ENCODE data around the gene CIZ1.
A peak's percentile ranks its signal among the peaks of the same experiment; 100 is the strongest.

Gene CIZ1

GRCh38 chr9:128159522-128159783, 31.9 kb downstream of the CIZ1 start:
- Histone ChIP-seq H3K27me3 (ENCODE audit: insufficient read depth, poor library complexity, severe bottlenecking) (no peaks in the 10 kb centered on the region), H3K36me3 (ENCODE audit: low read depth) (peaks cover 16% of the 10 kb centered on the region), H3K4me3 (ENCODE audit: severe bottlenecking) (peak overlapping the region; percentile 89), H3K9me3 (ENCODE audit: severe bottlenecking) (no peaks in the 10 kb centered on the region), H3K27ac (ENCODE audit: poor library complexity, severe bottlenecking) (peak overlapping the region; percentile 26), H3K4me1 (ENCODE audit: insufficient read depth, poor library complexity, severe bottlenecking) (no peaks in the 10 kb centered on the region)
- no peak for DNase-seq (ENCODE audit: low spot score)
- no peak for ATAC-seq (ENCODE audit: low read depth)
- no peak for TF ChIP-seq CTCF (IDR thresholded peaks at IDR 0.05; ENCODE audit: poor library complexity, severe bottlenecking)

GRCh38 chr9:128155736-128156500, 35.5 kb downstream of the CIZ1 start:
- no peak overlapping the region for H3K27ac ChIP-seq (ENCODE audit: poor library complexity, severe bottlenecking)
- no peaks in the 10 kb centered on the region for H3K4me1 ChIP-seq (ENCODE audit: insufficient read depth, poor library complexity, severe bottlenecking)
- TF ChIP-seq CTCF (IDR thresholded peaks at IDR 0.05; ENCODE audit: poor library complexity, severe bottlenecking) = no peak
- H3K9me3 ChIP-seq (ENCODE audit: severe bottlenecking) = no peaks in the 10 kb centered on the region
- H3K4me3 ChIP-seq (ENCODE audit: severe bottlenecking) = no peak overlapping the region
- DNase-seq (ENCODE audit: low spot score) (no peak), ATAC-seq (ENCODE audit: low read depth) (no peak)
- no peaks in the 10 kb centered on the region for H3K36me3 ChIP-seq (ENCODE audit: low read depth)
- H3K27me3 ChIP-seq (ENCODE audit: insufficient read depth, poor library complexity, severe bottlenecking) = no peaks in the 10 kb centered on the region

GRCh38 chr9:128153947-128154695, 37.3 kb downstream of the CIZ1 start:
- H3K27me3 ChIP-seq (ENCODE audit: insufficient read depth, poor library complexity, severe bottlenecking) = no peaks in the 10 kb centered on the region
- no peak overlapping the region for H3K27ac ChIP-seq (ENCODE audit: poor library complexity, severe bottlenecking)
- ATAC-seq (ENCODE audit: low read depth) (no peak), DNase-seq (ENCODE audit: low spot score) (no peak)
- TF ChIP-seq CTCF (IDR thresholded peaks at IDR 0.05; ENCODE audit: poor library complexity, severe bottlenecking) = no peak
- H3K36me3 ChIP-seq (ENCODE audit: low read depth) = no peaks in the 10 kb centered on the region
- no peak overlapping the region for H3K4me3 ChIP-seq (ENCODE audit: severe bottlenecking)
- no peaks in the 10 kb centered on the region for H3K9me3 ChIP-seq (ENCODE audit: severe bottlenecking)
- peaks cover 5% of the 10 kb centered on the region for H3K4me1 ChIP-seq (ENCODE audit: insufficient read depth, poor library complexity, severe bottlenecking)

- Histone ChIP-seq H3K36me3 (ENCODE audit: low read depth) (no peaks in the 10 kb centered on the region), H3K27ac (ENCODE audit: poor library complexity, severe bottlenecking) (no peak overlapping the region), H3K9me3 (ENCODE audit: severe bottlenecking) (no peaks in the 10 kb centered on the region), H3K4me1 (ENCODE audit: insufficient read depth, poor library complexity, severe bottlenecking) (peaks cover 13% of the 10 kb centered on the region), H3K27me3 (ENCODE audit: insufficient read depth, poor library complexity, severe bottlenecking) (no peaks in the 10 kb centered on the region), H3K4me3 (ENCODE audit: severe bottlenecking) (no peak overlapping the region)
- DNase-seq (ENCODE audit: low spot score) (no peak), ATAC-seq (ENCODE audit: low read depth) (no peak)
- no peak for TF ChIP-seq CTCF (IDR thresholded peaks at IDR 0.05; ENCODE audit: poor library complexity, severe bottlenecking)
Observed at GRCh38 chr9:128153060-128153946, 38.1 kb downstream of the CIZ1 start.
